KBM-7 (cell line): ENCODE results near the gene DAB2.
"Not testable (repeated sequence)": the region's sequence is repeated elsewhere in the genome, so short reads cannot be mapped to it uniquely, and the experiment has no call there.

Source experiments
- DNase-seq: peaks from one replicate; pipeline ENCODE4 v3.0.0-alpha.2; 2015
- in situ Hi-C: fragments of 300-500 bp; cut with MboI; formaldehyde crosslinking; loops from 2 replicates; pipeline ENCODE4 v1.14.3; 2020; ENCODE audit warnings: low sequenced_read_pairs, low pct_unique_long_range_greater_than_20kb, mixed read lengths

The DAB2 gene

DNA sequence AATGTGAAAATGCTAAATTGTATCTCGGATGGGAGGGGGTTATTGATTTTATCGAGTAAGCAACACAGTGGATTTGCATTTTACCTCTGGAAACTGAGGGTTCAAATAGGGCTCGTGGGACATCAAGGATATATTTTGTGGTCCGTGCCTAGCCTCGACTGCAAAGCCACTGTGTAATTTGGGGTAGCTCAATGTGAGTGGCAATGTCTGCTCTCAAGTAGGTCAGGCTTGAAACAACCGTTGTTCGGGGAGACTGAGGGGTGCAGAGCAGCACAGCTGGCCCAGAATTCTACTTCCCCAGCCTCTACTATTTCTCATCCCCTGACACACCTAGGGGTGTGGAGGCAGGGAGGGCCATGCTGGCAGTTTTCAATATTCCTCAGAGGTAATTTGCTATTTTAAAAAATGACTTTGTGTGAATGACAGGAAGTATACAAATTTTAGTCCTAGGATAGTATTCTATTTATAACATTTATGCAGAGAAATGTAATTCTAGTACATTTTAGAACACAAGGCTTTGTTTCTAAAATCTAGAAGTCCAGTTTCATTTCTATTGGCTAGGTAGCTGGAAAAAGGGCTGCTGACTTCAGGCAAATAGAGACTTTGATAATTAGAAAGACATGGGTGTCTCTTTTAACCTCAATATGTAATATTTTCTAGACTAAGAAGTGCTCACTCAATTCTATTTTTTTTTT is 1.4 kb upstream of the DAB2 start:
- in situ Hi-C loops, result no loop called here
- DNase-seq, result no peak

- in situ Hi-C loops, result no loop called here
- DNase-seq, result no peak
These were observed 1.4 kb downstream of the DAB2 start for GRCh38 chr5:39423331-39423751.

GRCh38 chr5:39422728-39423285 is 2.0 kb downstream of the DAB2 start:
- in situ Hi-C loops, result no loop called here

DNA sequence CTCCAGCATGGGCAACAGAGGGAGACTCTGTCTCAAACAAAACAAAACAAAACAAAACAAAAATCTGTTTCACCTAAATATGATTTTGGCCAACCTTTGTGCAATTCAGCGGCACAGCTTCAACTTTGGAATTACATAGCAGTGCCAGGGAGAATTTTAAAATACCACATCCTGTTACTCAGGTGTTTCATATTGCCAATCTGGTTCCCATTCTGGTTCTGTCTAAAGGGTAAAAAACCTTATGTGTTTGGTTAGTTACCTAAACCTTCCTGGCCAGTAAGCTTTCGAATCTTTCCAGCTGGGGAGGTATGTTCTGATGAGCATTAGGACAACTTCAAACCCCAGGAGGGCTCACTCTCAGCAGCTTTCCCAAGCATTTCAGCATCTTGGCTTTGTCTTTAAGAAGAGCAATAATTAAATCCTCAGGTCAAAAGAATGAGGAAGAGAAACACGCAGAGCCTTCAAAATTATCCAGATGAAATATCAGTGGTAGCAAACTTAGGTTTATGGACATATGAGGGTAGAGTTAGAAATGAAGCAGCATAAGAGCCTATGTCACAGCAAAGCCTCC is 2.7 kb downstream of the DAB2 start:
- in situ Hi-C loops, result no loop called here
- no peak for DNase-seq

More at GRCh38 chr5:39422728-39423285, 2.0 kb downstream of the DAB2 start:
- DNase-seq, result no peak

DNA sequence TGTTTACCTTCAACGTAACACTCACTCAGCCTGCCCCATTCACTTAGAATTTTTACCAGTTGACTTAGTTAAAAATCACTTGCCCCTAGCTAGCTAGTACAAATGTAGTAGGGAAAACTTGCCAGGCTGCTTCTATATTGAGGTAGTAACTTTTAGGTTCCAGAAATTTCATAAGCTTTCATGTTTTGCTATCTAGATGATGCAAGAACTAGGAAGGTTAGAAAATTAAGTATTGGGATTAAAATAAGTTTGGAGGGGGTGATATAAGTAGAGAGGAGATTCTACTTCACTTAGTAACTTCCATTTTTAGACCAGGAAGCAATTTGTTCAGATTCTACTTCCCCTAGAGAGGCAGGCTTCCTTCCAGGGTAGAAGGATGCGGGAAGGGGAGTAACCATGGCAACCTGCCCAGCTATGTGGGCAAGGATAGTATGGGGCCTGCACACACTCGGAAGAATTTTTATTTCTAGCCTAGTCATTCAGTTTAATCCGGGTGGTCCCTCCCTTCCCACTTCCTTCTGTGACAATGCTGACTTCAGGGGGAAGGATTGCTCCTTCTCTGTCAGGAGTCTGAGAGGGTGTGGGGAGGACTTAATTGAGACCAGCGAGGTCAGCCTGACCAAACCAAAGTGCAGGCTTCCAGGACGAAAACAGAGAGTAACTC is 4.2 kb downstream of the DAB2 start:
- in situ Hi-C loops, result no loop called here
- DNase-seq, result peak; percentile 74

GRCh38 chr5:39419796-39420195 is 5.0 kb downstream of the DAB2 start:
- in situ Hi-C loops, result no loop called here
- no peak for DNase-seq

DNA sequence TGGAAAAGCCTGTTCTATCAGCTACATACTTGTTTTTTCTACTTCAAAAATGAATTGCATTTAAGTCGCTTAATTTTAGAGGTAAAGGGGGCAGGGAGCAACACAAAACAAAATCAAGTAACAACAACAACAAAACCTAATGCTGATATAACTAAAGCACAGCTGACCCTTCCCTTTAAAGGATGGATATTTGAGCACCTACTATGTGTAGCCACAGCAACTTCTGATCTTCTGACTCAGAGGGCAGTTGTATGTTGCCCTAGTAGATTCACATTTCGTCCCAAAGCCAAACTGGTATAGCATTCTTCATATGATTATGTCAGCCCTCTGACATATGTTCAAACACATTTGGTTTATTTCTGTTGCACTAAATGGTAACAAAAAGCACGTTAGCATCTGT is 6.8 kb downstream of the DAB2 start:
- in situ Hi-C loops, result no loop called here
- no peak for DNase-seq

DNA sequence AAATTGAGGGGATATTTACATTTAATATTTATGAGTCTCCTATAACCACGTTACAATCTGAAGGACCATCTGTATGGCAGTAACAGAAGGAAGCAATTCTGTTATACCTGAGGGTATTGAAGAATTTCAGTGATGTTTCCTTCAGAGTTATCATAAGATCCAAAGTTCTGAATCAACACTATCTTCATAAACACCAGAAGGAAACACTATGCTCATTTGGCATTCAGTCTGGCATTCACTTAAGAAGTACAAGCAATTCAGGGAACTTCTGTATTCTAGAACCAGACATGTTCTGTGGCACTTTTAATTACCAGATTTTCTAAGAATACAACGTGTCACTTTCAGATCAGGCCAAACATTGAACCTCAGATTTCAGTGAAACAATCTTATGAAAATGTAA is 9.6 kb downstream of the DAB2 start:
- DNase-seq, result no peak
- in situ Hi-C loops, result no loop called here

DNA sequence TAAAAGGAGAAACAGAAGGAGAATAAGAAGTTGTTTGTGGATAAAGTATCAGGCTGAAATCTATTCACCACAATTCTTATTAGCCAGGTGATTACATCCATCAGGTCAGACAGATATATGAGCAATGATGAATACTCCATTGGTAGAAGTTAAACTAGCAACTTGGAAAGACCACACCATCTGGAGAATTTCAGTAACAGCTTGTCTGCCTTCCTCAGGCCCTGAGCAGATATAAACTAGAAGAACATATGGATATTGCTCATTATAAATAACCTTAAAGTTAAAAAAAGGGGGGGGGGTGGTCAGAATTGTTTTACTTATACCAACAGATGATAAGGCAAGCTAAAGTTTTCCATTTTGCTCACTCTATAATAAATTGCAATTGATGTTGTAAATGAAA is 10.4 kb downstream of the DAB2 start:
- in situ Hi-C loops, result no loop called here
- no peak for DNase-seq

- no peak for DNase-seq
- in situ Hi-C loops, result no loop called here
These were observed 11.0 kb downstream of the DAB2 start for GRCh38 chr5:39413771-39414170.

- peak; percentile 60 for DNase-seq
- in situ Hi-C loops, result no loop called here
These were observed 11.9 kb downstream of the DAB2 start for GRCh38 chr5:39412721-39413394.

DNA sequence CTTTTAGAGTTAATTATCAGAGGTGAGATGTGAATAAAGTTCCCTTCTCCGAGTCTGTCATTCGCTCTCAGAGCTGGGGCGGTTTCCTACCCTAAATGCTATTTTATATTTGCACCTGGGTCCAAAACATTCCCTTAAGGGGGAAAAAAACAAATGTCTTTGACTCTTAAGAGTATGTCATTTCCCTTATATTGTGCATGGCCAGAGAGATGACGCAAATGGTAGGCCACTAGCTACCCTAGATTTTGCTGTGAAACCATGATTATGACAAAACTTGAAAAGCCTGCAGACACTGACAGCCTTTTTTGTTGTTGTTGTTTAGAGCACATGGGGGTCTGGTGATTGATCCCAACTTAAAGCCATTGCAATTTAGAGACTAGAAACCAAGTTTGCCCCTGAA is 12.8 kb downstream of the DAB2 start:
- in situ Hi-C loops, result no loop called here
- no peak for DNase-seq

DNA sequence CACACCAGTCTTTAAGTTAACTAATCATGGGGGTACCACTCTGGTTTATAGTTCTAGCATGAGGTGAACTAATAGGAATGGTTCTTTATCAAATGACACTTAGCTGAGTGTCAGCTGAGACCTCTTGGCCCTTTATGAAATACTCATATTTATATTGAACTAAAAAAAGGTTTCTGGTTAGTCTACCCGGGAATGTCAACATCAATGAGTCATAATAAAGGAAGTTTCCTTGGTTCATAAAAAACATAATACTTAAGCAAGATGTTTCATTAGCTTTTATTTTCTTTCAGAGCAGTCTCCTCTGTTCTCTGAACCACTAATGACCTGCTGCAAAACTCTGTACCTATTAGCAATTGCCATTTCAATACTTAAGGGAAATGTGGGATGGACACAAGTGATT is 13.7 kb downstream of the DAB2 start:
- DNase-seq, result no peak
- in situ Hi-C loops, result no loop called here

DNA sequence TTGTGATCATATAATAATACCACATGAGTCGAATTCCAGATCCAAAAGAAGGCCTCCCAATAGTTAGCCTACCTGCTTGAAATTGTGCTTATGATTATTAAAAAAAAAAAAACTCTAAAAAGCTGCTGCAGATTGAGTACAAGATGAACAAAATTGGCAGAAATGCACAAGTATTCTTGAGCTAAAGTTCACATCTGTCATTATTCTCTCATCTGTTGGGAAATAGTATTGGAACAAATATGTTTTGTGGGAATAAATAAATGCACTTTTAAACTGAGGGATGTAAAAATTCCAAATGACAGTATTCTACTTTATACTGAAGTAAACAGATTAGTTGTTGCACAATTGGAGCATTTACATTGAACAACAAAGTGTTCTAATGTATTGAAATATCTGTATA is 15.7 kb downstream of the DAB2 start:
- in situ Hi-C loops, result no loop called here
- no peak for DNase-seq

DNA sequence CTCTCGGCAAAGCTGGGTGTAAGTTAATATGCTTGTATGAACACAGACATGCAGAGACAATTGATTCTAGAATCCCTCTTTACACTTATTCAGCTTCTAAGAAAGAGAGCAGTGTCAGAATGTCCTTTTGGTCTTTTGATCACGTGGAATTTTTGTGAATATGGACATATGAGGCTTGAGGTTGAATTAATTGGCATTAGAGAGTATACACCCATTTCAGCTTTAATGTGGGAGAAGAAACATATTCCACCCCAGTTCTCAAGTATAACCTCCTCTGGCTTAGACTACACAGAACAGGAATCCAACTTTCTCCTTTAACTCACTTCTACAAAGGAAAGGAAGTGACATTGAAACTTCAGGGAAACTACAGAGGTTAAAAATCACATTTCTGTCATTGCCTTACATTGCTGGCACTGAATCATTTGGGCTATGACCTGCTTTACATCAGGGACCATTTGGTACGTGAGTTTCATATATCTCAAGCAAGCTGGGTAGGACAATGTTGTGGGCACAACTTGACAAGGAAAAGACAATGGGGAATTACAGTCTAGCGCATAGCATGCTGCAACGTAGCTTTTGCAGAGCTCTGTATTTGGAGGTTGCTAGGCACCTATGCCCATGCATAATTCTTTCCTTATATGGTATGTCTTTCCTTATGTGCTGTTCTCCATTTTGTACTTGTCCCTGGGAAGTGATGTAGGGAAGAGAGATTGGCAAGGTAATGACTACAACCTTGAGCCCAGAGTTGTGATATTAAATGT is 19.5 kb downstream of the DAB2 start:
- no peak for DNase-seq
- in situ Hi-C loops, result no loop called here

- DNase-seq, in situ Hi-C loops: not testable (repeated sequence)
These were observed 21.0 kb downstream of the DAB2 start for GRCh38 chr5:39403761-39404160.

- in situ Hi-C loops, DNase-seq: not testable (repeated sequence)
These were observed 22.6 kb downstream of the DAB2 start for GRCh38 chr5:39402140-39402539.

DNA sequence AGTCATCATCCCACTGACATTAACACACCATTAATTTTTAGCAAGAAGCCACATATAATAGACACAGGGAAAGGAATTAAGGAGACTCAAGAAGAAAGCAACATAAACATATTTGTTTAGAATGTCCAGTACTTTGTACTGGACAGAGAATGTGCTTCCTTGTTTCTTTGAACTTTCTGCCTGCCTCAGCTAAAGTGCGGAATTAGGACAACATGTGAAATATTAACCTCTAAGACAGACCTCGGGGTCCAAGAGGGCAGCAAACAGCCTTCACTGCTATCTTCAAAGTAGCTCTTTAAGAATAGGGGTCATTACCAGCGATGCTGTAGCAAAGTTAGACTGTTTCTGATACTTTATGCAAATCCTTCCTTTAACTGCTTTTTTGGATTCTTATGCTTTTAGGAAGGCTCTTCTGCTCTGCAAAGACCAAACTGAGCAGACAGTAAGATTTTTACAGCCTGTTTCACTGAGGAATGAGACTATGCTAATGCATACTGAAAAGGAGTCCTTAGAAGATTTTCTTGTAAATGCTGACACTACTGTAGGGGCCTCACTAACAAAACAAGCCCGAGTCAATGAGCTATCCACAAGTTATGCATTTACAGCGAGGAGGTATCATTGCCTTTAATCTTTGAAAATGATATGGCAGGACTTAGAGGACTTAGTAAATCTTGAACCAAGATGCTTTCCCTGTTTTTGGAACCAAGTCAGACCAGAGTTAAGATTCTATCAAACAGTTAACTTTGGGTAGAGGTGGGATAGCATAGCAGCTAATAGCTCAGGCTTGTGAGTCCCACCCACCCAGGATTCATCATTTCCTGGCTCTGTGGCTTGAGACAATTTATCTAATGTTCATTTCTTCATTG is 23.8 kb downstream of the DAB2 start:
- no peak for DNase-seq

More for the DNA sequence above, 23.8 kb downstream of the DAB2 start:
- in situ Hi-C loops, result no loop called here
